Stimulated activated CD4-positive, alpha-beta T cell treated with anti-CD3 and anti-CD28 coated beads, Interleukin-4, amount 100 ng/mL, for 24 hours (primary cell): ENCODE measurements around the gene FCAMR.

Experiments
- DNase-seq: peaks from one replicate; pipeline ENCODE4 v3.0.0-alpha.2; 2020

The FCAMR gene

DNA sequence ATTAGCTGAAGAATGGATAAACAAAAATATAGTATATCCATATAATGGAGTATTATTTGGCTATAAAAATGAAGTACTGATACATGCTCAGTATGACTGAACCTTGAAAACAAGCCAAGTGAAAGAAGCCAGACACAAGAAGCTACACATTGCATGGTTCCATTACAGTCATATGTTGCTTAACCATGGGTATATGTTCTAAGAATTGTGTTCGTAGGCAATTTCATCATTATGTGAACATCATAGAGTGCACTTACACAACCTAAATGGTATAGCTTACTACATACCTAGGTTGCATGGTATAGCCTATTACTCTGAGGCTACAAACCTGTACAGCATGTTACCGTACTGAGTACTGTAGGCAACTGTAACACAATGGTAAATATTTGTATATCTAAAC, 28.6 kb upstream of the FCAMR start:
- no peak for DNase-seq

DNA sequence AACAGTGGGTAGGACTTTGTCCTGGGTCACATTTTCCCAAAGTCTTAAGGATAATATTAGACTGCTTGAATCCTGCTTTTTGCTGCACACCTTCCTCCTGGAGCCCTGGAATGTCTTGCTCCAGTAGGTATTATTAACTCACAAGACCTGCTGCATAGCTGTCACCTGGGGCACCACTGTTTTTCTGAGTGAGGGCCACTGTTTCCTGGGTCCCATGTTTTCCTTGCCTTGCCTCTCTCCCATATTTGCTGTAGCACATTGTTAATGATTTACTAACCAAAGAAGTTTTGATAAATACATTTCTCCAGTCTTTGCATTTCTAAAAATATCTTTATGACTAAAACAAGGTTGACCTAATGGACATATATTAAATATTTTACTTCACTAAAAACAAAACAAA, 22.5 kb upstream of the FCAMR start:
- DNase-seq, result no peak

DNA sequence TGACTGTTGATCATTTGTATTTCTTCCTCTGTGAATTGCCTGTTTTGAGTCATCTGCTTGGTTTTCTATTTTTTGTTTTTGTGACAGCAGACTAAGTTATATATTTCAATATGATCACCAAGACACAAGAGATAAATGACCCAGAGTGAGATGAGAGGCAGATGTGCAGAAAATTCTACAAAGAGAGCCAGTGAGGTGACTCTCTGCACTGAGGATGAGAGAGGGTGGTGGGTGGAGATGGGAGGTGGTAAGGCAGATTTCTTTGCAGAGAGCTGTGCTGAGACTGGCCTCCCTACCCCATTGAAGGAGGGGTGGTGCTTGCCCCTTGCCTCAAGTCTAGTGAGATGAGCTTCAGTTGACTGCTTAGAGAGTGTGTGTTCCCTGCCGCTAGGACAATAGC, 17.6 kb upstream of the FCAMR start:
- no peak for DNase-seq

DNA sequence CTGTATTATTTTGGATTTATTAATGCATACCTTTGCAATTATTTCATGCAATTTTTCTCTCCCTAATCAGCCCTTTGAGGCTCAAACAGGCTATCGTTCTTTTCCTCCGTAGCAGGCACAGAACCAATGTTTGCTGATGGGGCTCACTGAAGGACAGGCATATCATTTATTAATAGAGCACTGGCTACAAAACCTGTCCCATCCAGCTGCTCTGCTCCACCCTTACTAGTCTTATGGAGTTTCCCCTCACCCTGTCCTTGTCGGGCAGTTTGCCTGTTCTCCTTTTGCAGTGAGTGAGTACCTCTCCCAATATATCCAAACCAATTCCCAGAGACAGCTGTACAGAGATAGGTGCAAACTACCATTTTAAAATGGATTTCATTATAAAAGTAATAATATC, 16.6 kb upstream of the FCAMR start:
- no peak for DNase-seq

- DNase-seq, result no peak
Measured at GRCh38 chr1:206986402-206986801, 16.1 kb upstream of the FCAMR start.

- no peak for DNase-seq
Measured at GRCh38 chr1:206985162-206985749, 15.0 kb upstream of the FCAMR start.

GRCh38 chr1:206982216-206982615, 12.0 kb upstream of the FCAMR start:
- peak; percentile 64 for DNase-seq

GRCh38 chr1:206979379-206980043, 9.3 kb upstream of the FCAMR start:
- no peak for DNase-seq

DNA sequence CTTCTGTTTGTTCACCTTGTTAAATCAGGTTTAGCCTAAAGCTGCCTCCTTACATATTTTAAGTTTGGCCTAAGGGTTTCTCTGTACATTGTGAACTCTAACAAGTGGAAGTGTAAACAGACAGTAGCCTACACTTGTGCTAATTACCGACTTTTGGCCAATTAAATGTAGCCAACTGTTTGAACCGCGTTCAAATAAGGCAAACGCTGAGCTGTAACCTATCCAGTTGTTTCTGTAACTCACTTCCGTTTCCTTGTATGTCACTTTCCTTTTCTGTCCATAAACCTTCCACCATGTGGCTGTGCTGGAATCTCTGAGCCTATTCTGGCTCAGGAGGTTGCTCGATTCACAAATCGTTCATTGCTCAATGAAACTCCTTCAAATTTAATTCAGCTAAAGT, 8.0 kb upstream of the FCAMR start:
- no peak for DNase-seq

- DNase-seq, result no peak
Measured at GRCh38 chr1:206975306-206975705, 5.0 kb upstream of the FCAMR start.

DNA sequence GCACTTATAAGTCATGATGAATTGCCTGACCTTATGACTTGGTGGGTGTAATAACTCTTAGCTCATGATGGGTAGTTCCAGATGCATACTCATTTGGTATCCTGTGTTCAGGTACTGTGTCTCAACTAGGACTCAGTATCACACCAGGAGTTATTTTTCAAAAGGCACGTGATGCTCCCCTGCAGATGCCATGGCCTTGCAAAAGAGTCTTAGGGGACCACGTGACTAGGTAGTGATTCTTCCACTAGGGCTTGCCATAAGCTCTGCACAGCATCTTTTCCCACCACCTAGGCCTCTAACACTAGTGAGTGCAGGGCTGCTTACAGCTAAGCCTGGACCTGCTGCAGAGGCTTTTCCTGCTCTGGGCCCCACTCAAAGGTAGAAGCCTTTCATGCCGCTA, 3.9 kb upstream of the FCAMR start:
- DNase-seq, result no peak

DNA sequence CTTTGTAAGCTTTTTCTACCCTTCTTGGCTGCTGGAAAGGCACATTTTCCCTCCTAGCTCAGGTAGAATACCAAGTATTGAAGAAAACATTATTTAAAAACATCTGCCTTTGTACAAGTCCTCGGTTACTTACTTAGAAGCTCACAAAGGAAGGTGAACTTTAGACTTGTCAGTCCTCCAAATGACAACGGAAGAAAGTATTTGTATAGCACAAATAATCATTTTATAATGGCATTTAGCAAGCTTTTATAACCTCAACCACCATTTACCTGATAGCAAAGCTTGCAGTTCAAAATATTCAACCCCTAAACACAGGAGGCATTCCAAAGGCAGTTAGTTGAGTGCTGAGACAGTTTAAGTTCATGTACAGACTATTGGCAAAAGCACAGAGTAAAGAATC, 2.5 kb upstream of the FCAMR start:
- no peak for DNase-seq

GRCh38 chr1:206971029-206971655, 882 bp upstream of the FCAMR start:
- DNase-seq, result no peak

DNA sequence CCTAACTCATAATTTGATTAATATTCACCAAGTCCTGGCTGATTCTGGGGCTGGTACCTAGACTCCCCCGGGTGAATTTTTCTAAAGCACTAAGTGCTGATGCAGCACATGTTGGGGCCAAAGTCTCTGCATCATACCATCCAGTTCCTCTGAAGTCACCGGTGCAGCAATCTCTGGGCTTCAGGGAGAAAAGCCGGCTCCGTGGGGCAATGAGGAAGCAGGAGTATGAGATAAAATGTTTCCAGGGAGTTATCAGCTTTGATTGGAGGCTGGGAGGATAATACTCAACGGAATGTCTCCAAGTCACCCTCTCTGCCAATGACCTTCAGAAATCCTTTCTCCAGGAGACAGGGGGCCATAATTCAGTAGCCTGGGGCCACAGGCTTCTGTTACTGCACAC, 1.2 kb downstream of the FCAMR start:
- no peak for DNase-seq

DNA sequence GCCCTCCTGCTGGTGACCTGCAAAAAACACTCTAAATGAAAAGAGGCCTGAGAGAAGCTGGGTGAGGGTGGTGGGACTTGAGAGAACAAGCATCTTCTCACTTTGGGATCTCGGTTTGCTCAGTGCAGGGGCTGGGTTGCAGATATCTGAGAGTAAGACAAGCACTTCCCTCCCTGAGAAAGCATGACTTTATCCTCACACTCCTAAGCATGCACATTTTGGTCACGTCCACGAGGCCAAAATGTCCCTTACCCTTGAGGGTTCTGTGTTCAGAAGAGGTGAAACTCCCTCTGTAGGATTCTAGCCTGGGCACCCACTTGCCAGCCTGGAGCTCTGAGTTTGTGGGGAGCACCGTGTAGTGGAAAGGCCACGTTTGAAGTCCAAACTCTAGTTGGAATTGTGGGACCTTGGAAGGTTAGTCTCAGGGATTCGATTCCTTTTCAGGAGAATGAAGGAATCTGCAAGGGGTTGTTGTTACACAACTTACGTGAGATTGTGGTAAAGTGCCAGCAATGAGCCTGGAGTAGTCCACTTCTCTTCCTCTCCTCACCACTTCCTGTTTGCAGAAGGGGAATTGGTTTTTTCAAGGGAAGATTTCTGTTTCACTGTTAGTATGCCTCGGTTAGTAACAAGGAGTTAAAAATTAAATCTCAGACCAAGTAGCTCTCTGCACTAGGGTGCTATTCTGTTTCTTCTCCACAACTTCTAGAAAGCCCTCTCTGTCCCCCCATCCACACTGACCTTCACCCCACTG, 3.0 kb downstream of the FCAMR start:
- no peak for DNase-seq

DNA sequence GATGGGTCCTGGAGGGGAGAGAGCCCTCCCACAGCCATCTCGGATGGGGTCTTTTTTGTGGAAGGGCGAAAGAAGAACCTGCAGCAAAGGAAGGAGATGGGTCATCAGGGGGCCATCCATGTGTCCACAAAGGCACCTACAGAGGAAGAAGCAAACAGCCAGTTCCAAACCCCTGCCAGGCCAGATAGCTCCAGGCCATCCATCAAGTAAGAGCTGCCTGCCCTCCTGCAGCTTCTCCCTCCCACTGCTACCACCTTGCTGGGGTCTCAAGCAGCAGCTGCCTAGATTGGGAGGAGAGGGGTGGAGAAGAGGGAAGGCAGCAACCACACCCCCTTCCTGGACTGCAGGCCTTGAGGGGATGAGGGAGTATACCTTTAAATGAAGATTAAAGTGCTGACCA, 4.5 kb downstream of the FCAMR start:
- DNase-seq, result no peak

DNA sequence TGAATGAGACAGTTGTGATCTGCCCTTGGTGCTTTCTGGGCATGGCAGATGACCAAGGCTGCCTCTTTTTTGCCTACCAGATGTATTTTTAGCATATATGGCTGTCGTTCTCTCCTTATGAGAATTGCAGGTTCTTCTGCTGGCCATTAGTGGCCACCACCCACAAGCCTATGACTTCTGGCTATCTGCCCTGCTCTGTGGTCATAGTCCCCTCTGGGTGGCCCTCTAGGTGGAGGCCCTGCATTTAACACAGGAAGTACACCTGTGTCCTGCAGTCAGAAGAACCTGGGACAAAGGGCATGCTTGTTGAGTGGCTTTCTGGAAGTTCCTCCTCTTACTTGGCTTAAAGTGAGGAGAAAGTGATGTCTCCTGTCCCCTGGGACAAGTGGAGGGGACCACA, 6.5 kb downstream of the FCAMR start:
- no peak for DNase-seq

DNA sequence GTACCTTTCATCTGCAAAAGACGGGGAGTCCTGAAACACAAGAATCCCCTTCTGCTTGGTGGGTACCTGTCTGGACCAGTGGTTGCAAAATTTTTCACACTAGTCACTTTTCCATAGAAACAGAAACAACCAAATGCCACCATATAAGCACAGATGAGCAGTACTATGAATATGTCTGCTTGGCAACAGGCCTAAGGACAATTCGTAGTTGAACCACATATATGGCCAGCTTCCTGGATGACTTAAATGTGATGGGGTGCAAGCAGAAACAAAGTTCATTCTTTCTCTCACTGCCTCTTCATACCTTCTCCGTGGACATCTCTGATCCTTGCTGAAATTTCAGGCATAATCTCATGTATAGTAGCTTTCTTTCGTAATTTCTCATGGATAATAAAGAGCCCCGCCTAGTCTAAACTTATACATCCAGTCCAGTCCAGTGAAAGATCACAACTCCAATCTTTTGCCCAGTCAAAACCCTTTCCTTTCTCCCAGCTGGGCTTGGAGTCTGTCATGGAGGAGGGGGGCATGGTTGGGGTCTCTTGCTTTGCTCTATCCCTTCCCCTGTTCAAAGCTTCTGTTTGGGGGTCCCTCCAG, 7.0 kb downstream of the FCAMR start:
- DNase-seq, result no peak

DNA sequence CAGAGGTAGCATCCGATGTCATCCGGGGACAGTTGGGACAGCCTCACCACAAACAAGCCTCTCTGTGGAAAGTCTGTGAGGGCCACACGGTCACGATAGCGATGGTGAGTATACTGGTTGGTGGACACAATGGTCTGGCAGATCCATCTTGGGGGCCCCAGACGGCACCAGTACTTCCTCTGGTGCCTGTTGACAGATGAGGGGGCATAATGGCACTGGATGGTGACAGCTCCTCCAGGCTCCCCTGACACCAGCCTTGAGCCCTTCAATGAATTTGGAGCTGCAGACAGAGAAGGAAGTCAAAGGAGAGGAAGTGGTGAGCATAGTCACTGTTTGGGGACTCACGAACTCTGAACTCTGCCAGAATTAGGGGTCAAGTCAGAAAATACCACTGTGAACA, 8.0 kb downstream of the FCAMR start:
- no peak for DNase-seq

- no peak for DNase-seq
Measured at GRCh38 chr1:206961668-206962067, 8.6 kb downstream of the FCAMR start.

- DNase-seq, result no peak
Measured at GRCh38 chr1:206960676-206961386, 9.4 kb downstream of the FCAMR start.

DNA sequence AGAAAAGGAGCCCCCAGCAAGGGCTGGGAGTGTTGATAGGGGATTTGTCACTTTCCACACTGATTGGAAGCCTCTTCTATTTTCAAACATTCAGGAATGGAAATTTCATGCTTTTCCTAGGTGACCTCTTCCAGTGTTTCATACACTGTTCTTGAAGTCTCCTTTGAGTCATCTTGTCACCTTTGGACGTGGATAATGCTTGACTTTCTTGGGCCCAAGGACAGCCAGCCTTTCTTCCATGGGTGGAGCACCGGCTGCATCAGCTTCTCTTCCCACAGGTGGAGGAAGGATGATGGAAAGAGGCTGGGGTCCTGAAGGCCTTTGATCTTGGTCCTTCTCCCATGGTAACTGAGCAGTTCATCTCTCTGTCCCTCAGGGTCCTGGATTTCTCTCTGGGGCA, 12.1 kb downstream of the FCAMR start:
- no peak for DNase-seq

GRCh38 chr1:206957639-206958038, 12.6 kb downstream of the FCAMR start:
- no peak for DNase-seq
